ENCODE measurements around the gene PTPRN2. TPM values are rescaled to one million over a fixed set of nuclear protein-coding genes. Genes with fewer than 3 reads are reported as not detected.

Gene PTPRN2
- total and polyA plus RNA-seq, 2 experiments from 2014 or later, result 0.28 TPM; not detected in 1

- Histone ChIP-seq H3K27me3 (no peaks in the 10 kb centered on the region), H3K9me3 (ENCODE audit: low read depth) (no peaks in the 10 kb centered on the region), H3K4me1 (ENCODE audit: low read depth) (no peaks in the 10 kb centered on the region), H3K4me3 (no peak overlapping the region), H3K36me3 (no peaks in the 10 kb centered on the region), H3K27ac (no peak overlapping the region)
- no peak for DNase-seq (ENCODE audit: low read depth in 1 of 2, low spot score in 1 of 2)
- no peak for TF ChIP-seq CTCF (IDR thresholded peaks at IDR 0.05; ENCODE audit: low read depth, low read length)
Observed at GRCh38 chr7:158328376-158329013, 259.1 kb downstream of the PTPRN2 start.

- no peak for TF ChIP-seq CTCF (IDR thresholded peaks at IDR 0.05; ENCODE audit: low read depth, low read length)
- DNase-seq (ENCODE audit: low read depth in 1 of 2, low spot score in 1 of 2), result no peak
- no peaks in the 10 kb centered on the region for H3K36me3 ChIP-seq
- no peaks in the 10 kb centered on the region for H3K27me3 ChIP-seq
- no peaks in the 10 kb centered on the region for H3K4me1 ChIP-seq (ENCODE audit: low read depth)
- H3K27ac ChIP-seq, result no peak overlapping the region
- no peaks in the 10 kb centered on the region for H3K9me3 ChIP-seq (ENCODE audit: low read depth)
- no peak overlapping the region for H3K4me3 ChIP-seq
Observed at GRCh38 chr7:158327571-158328180, 259.9 kb downstream of the PTPRN2 start.

- H3K4me3 ChIP-seq, result no peak overlapping the region
- TF ChIP-seq CTCF (IDR thresholded peaks at IDR 0.05; ENCODE audit: low read depth, low read length), result no peak
- H3K27ac ChIP-seq, result no peak overlapping the region
- no peaks in the 10 kb centered on the region for H3K27me3 ChIP-seq
- DNase-seq (ENCODE audit: low read depth in 1 of 2, low spot score in 1 of 2), result no peak
- no peaks in the 10 kb centered on the region for H3K9me3 ChIP-seq (ENCODE audit: low read depth)
- no peaks in the 10 kb centered on the region for H3K36me3 ChIP-seq
- H3K4me1 ChIP-seq (ENCODE audit: low read depth), result no peaks in the 10 kb centered on the region
Observed at GRCh38 chr7:158327012-158327411, 260.6 kb downstream of the PTPRN2 start.

GRCh38 chr7:158325530-158326381 is 261.9 kb downstream of the PTPRN2 start:
- Histone ChIP-seq H3K27me3 (no peaks in the 10 kb centered on the region), H3K36me3 (no peaks in the 10 kb centered on the region), H3K4me3 (no peak overlapping the region), H3K4me1 (ENCODE audit: low read depth) (no peaks in the 10 kb centered on the region), H3K27ac (no peak overlapping the region), H3K9me3 (ENCODE audit: low read depth) (no peaks in the 10 kb centered on the region)
- no peak for TF ChIP-seq CTCF (IDR thresholded peaks at IDR 0.05; ENCODE audit: low read depth, low read length)
- peak in 1 of 2 donors; percentile 77 for DNase-seq (ENCODE audit: low read depth in 1 of 2, low spot score in 1 of 2)

GRCh38 chr7:158324397-158325360 is 262.9 kb downstream of the PTPRN2 start:
- no peaks in the 10 kb centered on the region for H3K36me3 ChIP-seq
- H3K4me1 ChIP-seq (ENCODE audit: low read depth), result no peaks in the 10 kb centered on the region
- H3K4me3 ChIP-seq, result no peak overlapping the region
- TF ChIP-seq CTCF (IDR thresholded peaks at IDR 0.05; ENCODE audit: low read depth, low read length), result no peak
- no peak overlapping the region for H3K27ac ChIP-seq
- no peaks in the 10 kb centered on the region for H3K27me3 ChIP-seq
- no peaks in the 10 kb centered on the region for H3K9me3 ChIP-seq (ENCODE audit: low read depth)
- DNase-seq (ENCODE audit: low read depth in 1 of 2, low spot score in 1 of 2), result no peak

All from cardiac muscle cell (in vitro differentiated cells and primary cell).